Measurements from ENCODE around the gene TNFRSF14. TPM values are rescaled to one million over a fixed set of nuclear protein-coding genes. Genes with fewer than 3 reads are reported as not detected.

TNFRSF14 gene
- total and polyA plus RNA-seq, 2 of the 13 experiments (the other 11 are each of a cell fraction or from before 2014, with no cell fraction given), result 11.9 to 49.9 TPM

DNA sequence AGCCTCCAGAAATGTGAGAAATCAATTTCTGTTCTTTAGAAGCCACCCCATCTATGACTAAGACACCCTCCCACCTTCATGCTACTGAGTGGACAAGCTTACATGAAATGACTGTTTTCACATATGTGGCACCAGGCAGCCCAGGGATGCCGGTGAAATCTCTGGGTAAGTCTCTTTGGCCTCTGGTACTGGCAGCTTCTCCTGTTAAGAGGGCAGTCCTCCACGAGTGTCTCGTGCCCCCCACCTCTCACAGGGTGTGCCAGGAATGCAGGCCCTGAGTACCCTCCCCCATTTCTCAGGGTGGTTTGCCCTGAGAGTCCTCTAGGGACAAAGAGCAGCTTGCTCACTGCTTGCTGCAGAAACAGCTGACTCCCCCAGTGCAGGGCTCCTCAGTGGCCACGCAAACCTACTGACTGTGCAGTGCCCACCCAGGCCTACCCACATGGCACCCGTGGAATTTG lies 27.2 kb downstream of the TNFRSF14 start (continued):
- TF ChIP-seq PHF8 (CRISPR knock-in tag; IDR thresholded peaks at IDR 0.05) (no peak), JUND (CRISPR knock-in tag; IDR thresholded peaks at IDR 0.05) (0 out of 2 replicates have a peak, but pooled peaks have one; percentile 3), ZMYM3 (CRISPR knock-in tag; IDR thresholded peaks at IDR 0.05) (no peak), ZNF879 (CRISPR knock-in tag; IDR thresholded peaks at IDR 0.05) (no peak), ZNF431 (CRISPR knock-in tag; IDR thresholded peaks at IDR 0.05; ENCODE audit: borderline replicate concordance, low read depth) (no peak), ZNF598 (CRISPR knock-in tag; IDR thresholded peaks at IDR 0.05; ENCODE audit: borderline replicate concordance) (no peak), NFYB (CRISPR knock-in tag; IDR thresholded peaks at IDR 0.05) (no peak), ATF7-NPFF (CRISPR knock-in tag; IDR thresholded peaks at IDR 0.05; ENCODE audit: low read depth) (no peak), KDM1A (CRISPR knock-in tag; IDR thresholded peaks at IDR 0.05) (no peak), ZNF350 (CRISPR knock-in tag; IDR thresholded peaks at IDR 0.05; ENCODE audit: borderline replicate concordance, low read depth) (peak; percentile 21; the same call in 1 of the 2 replicates), ZNF790 (CRISPR knock-in tag; IDR thresholded peaks at IDR 0.05; ENCODE audit: borderline replicate concordance) (no peak), RFX5 (IDR thresholded peaks at IDR 0.05; ENCODE audit: low read depth, low read length) (peak; percentile 76), HNF4A (CRISPR knock-in tag; IDR thresholded peaks at IDR 0.05) (0 out of 2 replicates have a peak, but pooled peaks have one; percentile 19), ARID2 (CRISPR knock-in tag; IDR thresholded peaks at IDR 0.05; ENCODE audit: borderline replicate concordance) (no peak), ZBTB7A (CRISPR knock-in tag; IDR thresholded peaks at IDR 0.05) (0 out of 2 replicates have a peak, but pooled peaks have one; percentile 11)
- TF ChIP-seq, protein P1, sequence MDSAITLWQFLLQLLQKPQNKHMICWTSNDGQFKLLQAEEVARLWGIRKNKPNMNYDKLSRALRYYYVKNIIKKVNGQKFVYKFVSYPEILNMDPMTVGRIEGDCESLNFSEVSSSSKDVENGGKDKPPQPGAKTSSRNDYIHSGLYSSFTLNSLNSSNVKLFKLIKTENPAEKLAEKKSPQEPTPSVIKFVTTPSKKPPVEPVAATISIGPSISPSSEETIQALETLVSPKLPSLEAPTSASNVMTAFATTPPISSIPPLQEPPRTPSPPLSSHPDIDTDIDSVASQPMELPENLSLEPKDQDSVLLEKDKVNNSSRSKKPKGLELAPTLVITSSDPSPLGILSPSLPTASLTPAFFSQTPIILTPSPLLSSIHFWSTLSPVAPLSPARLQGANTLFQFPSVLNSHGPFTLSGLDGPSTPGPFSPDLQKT (CRISPR knock-in tag; IDR thresholded peaks at IDR 0.05; ENCODE audit: borderline replicate concordance), result no peak
- TF ChIP-seq, protein P2, sequence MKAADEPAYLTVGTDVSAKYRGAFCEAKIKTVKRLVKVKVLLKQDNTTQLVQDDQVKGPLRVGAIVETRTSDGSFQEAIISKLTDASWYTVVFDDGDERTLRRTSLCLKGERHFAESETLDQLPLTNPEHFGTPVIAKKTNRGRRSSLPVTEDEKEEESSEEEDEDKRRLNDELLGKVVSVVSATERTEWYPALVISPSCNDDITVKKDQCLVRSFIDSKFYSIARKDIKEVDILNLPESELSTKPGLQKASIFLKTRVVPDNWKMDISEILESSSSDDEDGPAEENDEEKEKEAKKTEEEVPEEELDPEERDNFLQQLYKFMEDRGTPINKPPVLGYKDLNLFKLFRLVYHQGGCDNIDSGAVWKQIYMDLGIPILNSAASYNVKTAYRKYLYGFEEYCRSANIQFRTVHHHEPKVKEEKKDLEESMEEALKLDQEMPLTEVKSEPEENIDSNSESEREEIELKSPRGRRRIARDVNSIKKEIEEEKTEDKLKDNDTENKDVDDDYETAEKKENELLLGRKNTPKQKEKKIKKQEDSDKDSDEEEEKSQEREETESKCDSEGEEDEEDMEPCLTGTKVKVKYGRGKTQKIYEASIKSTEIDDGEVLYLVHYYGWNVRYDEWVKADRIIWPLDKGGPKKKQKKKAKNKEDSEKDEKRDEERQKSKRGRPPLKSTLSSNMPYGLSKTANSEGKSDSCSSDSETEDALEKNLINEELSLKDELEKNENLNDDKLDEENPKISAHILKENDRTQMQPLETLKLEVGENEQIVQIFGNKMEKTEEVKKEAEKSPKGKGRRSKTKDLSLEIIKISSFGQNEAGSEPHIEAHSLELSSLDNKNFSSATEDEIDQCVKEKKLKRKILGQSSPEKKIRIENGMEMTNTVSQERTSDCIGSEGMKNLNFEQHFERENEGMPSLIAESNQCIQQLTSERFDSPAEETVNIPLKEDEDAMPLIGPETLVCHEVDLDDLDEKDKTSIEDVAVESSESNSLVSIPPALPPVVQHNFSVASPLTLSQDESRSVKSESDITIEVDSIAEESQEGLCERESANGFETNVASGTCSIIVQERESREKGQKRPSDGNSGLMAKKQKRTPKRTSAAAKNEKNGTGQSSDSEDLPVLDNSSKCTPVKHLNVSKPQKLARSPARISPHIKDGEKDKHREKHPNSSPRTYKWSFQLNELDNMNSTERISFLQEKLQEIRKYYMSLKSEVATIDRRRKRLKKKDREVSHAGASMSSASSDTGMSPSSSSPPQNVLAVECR (CRISPR knock-in tag; IDR thresholded peaks at IDR 0.05; ENCODE audit: borderline replicate concordance), result no peak
- TF ChIP-seq, protein P3, sequence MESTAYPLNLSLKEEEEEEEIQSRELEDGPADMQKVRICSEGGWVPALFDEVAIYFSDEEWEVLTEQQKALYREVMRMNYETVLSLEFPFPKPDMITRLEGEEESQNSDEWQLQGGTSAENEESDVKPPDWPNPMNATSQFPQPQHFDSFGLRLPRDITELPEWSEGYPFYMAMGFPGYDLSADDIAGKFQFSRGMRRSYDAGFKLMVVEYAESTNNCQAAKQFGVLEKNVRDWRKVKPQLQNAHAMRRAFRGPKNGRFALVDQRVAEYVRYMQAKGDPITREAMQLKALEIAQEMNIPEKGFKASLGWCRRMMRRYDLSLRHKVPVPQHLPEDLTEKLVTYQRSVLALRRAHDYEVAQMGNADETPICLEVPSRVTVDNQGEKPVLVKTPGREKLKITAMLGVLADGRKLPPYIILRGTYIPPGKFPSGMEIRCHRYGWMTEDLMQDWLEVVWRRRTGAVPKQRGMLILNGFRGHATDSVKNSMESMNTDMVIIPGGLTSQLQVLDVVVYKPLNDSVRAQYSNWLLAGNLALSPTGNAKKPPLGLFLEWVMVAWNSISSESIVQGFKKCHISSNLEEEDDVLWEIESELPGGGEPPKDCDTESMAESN (CRISPR knock-in tag; conservative IDR thresholded peaks at IDR 0.05), result no peak
- TF ChIP-seq, protein P4, sequence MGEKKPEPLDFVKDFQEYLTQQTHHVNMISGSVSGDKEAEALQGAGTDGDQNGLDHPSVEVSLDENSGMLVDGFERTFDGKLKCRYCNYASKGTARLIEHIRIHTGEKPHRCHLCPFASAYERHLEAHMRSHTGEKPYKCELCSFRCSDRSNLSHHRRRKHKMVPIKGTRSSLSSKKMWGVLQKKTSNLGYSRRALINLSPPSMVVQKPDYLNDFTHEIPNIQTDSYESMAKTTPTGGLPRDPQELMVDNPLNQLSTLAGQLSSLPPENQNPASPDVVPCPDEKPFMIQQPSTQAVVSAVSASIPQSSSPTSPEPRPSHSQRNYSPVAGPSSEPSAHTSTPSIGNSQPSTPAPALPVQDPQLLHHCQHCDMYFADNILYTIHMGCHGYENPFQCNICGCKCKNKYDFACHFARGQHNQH (CRISPR knock-in tag; IDR thresholded peaks at IDR 0.05), result no peak
- TF ChIP-seq, protein P5, sequence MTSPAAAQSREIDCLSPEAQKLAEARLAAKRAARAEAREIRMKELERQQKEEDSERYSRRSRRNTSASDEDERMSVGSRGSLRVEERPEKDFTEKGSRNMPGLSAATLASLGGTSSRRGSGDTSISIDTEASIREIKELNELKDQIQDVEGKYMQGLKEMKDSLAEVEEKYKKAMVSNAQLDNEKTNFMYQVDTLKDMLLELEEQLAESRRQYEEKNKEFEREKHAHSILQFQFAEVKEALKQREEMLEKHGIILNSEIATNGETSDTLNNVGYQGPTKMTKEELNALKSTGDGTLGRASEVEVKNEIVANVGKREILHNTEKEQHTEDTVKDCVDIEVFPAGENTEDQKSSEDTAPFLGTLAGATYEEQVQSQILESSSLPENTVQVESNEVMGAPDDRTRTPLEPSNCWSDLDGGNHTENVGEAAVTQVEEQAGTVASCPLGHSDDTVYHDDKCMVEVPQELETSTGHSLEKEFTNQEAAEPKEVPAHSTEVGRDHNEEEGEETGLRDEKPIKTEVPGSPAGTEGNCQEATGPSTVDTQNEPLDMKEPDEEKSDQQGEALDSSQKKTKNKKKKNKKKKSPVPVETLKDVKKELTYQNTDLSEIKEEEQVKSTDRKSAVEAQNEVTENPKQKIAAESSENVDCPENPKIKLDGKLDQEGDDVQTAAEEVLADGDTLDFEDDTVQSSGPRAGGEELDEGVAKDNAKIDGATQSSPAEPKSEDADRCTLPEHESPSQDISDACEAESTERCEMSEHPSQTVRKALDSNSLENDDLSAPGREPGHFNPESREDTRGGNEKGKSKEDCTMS (CRISPR knock-in tag; conservative IDR thresholded peaks at IDR 0.05), result no peak

Measured in HepG2 (cell line).